Measurements from ENCODE around the gene SIPA1.
"Not testable (repeated sequence)": the region's sequence is repeated elsewhere in the genome, so short reads cannot be mapped to it uniquely, and the experiment has no call there.

The SIPA1 gene

DNA sequence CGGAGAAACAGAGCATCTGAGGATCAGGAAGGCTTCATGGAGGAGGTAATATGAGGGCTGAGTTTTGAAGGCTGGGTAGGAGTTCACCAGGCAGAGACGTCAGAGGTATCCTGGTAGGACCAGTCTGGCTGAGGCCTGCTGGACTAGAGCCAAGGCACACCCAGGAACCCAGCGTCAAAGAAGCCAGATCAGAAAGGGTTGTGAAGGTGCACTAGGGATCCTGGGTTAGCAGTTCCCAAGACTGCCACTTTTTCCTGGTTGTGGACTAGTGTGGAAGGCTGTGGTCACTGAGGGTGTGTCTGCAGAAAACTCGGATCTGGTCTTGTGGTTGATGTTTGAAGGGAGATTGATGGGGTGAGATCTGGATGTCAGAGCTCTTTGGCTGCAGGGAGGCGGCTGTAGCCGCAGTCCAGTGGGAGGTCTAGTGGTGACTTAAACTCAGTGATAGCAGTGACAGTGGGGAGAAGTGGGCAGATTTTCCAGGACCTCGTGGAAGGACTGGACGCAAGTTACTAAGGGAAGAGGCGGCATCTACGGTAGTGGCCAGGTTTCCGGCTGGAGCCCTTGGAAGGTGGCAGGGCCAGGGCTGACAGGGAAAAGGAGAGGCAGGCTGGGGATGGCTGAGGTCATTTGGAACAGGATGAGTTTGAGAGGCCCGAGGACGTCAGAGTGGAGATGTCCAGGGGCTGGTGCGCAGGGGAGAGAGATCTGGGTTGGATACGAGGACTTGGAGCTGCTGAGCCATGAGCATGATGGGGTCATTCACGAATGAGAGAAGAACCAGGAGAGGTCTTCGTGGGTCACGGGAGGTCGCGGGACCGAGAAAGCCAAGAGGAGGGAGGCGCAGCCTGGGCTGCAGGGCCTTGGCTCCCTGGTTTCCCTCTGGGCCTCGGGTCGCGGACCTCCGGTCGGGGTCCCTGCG is 13.9 kb downstream of the SIPA1 start:
- H3K4me1 Mint-ChIP-seq (ENCODE audit: low read depth), result peaks cover 51% of the 10 kb centered on the region
- H3K4me3 Mint-ChIP-seq, result peak overlapping the region; percentile 83
- peaks cover 83% of the 10 kb centered on the region for H3K36me3 Mint-ChIP-seq (ENCODE audit: low read depth)
- H3K27ac Mint-ChIP-seq, result peak overlapping the region; percentile 88
- no peaks in the 10 kb centered on the region for H3K9me3 Mint-ChIP-seq
- DNase-seq, result no peak
- no peaks in the 10 kb centered on the region for H3K27me3 Mint-ChIP-seq

DNA sequence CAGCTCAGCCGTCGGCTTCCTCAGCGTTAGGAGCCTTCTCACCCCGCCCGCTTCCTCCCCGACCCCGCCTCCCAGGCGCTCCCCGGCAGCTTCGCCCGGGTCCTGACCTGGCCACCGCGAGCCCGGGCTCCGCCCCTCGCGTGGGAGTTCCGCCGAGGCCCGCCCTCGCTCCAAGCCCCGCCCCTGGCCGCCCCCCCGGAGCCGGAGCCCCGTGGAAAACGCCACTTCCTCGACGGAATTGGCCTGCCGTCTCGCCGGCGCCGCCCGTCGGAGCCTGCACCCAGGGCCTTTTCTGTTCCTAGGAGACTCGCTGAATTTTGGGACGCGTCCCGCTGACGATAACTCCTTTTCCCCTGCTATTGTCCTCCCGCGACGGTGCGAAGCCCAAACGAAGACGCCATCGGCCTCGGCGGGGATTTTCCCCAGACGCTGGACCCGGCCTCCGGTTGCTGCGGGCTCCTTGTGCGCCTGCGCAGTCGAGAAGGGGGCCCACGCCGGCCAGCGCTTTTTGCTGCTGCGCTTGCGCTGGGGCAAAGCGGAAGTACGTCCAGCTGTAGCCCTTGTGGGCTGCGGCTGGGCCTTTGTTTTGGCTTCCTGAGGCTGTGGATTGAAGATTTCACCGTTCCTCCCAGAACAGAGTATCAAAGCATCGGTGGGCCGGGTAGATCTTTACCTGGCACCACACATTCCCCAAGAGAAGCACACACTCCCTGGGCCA is 14.8 kb downstream of the SIPA1 start:
- Mint-ChIP-seq H3K9me3 (no peaks in the 10 kb centered on the region), H3K27me3 (no peaks in the 10 kb centered on the region), H3K36me3 (ENCODE audit: low read depth) (peaks cover 90% of the 10 kb centered on the region), H3K27ac (peak overlapping the region; percentile 97), H3K4me1 (ENCODE audit: low read depth) (peaks cover 59% of the 10 kb centered on the region), H3K4me3 (peak overlapping the region; percentile 83)
- peak; percentile 99 for DNase-seq

DNA sequence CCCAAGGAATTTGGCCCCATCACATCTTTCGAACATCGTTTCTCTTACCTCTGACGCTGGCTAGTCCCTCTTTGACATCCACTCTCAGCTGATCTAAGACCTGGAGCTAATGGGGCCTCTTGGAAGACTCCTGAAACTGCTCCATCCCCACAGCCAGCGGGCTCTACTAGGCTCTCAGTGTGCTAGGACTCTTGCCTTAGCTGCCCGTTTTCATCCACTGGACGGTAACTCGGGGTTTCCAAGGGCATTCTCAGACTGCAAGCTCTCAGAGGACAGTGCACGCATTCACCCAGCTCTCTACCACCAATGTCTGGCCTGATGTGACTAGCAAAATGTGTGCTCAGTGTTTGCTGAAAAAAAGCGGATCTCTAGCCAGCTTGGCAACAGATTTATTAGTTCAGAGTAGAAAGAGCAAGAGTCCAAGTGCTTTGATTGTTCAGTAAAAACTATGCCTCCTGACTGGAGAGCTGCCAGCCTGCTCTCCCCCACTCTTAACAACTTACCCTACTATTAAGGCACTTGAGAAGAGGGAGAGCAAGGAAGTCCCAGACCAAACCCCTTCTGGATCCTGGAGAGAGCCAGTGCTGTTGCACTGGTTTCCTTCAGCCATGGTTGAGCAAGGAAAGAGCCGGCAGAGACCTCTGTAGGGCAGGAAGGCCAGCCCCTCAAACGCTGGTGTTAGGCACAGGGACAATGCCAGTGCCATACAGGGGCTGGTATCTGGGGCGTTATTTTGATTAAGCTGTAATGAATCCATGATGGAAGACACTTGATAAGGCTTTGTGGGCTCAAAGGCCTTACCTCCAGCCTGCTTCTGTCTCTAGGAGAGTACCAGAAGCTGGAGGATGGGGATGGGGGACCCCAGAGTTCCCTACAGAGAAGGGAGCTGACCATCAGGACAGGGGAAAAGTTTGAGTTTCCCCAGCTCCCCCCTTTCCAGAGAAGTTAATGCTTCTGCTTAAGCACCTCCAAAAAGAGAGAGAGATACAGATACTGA is 15.6 kb downstream of the SIPA1 start:
- no peaks in the 10 kb centered on the region for H3K27me3 Mint-ChIP-seq
- H3K4me3 Mint-ChIP-seq, result peak overlapping the region; percentile 83
- no peak for DNase-seq
- no peaks in the 10 kb centered on the region for H3K9me3 Mint-ChIP-seq
- H3K27ac Mint-ChIP-seq, result peak overlapping the region; percentile 97
- peaks cover 90% of the 10 kb centered on the region for H3K36me3 Mint-ChIP-seq (ENCODE audit: low read depth)
- H3K4me1 Mint-ChIP-seq (ENCODE audit: low read depth), result peaks cover 64% of the 10 kb centered on the region

DNA sequence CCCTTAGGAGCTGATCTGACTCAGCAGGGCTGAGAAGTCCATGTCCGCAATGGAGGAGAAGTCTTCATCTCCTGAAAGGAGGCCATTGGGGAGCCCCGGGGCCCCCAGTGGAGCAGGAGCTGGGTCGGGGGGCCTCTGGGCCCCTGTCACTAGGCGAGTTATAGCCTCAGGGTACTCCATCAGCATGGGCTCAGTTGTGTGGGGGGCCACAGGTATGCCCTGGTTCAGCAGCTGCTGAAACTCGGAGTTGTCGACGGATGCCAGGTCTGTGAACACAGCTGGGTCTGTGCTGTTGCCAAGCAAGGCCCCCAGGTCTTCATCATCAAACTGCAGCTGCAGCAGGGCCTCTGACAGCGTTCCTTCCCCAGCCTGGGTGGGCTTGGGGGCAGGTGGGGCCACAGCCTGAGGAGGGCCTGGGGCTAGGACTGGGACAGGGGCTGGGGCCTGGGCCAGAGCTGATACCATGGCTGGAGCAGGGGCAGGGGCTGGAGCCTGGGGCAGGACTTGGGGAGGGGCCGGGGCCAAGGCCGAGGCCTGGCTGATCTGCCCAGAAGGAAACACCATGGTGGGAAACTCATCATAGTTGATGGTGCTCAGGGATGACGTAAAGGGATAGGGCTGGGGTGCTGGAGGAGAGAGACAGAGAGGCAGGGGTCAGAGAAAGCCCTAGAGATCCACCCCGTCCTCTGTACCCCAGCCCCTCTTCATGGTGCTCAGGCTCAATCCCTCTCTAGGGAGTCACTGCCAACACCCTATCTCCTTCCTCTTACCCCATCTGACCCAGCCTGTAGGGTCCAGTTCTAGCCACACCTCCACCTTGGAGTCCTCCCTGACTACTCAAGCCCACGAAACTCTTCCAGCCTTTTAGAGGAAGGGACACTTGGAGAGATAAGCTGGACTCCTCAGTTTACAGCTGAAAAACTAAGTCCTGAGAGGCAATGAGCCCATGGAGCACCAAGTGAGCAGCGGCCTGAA is 16.8 kb downstream of the SIPA1 start:
- peaks cover 74% of the 10 kb centered on the region for H3K4me1 Mint-ChIP-seq (ENCODE audit: low read depth)
- H3K27ac Mint-ChIP-seq, result peak overlapping the region; percentile 97
- H3K36me3 Mint-ChIP-seq (ENCODE audit: low read depth), result peaks cover 90% of the 10 kb centered on the region
- DNase-seq, result no peak
- no peak overlapping the region for H3K4me3 Mint-ChIP-seq
- H3K9me3 Mint-ChIP-seq, result no peaks in the 10 kb centered on the region
- H3K27me3 Mint-ChIP-seq, result no peaks in the 10 kb centered on the region

DNA sequence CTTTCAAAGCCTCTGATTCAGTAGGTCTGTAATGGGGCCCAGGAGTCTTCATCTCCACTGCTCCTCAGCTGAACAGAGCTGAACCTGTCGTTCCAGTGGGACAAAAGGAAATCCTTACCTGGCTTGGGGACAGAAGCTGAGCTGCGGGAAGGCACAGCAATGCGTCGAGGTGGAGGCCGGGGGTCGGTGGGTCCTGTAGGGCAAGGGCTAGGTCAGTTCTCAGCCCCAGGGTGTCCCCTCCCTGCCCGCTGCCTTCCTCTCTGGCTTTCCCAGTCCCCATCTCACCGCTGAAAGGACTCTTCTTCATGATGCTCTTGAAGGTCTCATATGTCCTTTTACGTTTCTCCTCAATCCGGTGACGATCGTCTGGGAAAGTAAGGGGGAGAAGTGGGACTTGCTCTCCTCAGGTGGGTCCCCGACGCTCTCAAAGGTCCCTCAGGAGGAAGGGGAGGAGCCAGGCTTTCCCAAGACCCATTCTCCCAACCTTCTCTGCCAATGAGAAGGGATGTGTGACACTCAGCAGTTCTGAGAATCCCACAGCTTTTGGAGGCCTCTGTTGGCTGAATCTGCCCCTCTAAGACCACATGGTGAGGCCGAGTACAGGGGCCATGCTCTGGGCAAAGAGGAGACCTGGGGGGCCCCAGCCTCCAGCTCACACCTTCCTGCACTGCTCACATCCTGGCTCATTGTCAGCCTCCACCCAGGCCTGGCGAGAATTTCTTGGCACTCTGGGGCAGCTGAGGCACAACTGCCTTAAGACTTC is 17.9 kb downstream of the SIPA1 start:
- H3K27ac Mint-ChIP-seq, result peak overlapping the region; percentile 87
- H3K9me3 Mint-ChIP-seq, result no peaks in the 10 kb centered on the region
- no peak for DNase-seq
- peaks cover 83% of the 10 kb centered on the region for H3K4me1 Mint-ChIP-seq (ENCODE audit: low read depth)
- peaks cover 89% of the 10 kb centered on the region for H3K36me3 Mint-ChIP-seq (ENCODE audit: low read depth)
- H3K4me3 Mint-ChIP-seq, result no peak overlapping the region
- H3K27me3 Mint-ChIP-seq, result no peaks in the 10 kb centered on the region

DNA sequence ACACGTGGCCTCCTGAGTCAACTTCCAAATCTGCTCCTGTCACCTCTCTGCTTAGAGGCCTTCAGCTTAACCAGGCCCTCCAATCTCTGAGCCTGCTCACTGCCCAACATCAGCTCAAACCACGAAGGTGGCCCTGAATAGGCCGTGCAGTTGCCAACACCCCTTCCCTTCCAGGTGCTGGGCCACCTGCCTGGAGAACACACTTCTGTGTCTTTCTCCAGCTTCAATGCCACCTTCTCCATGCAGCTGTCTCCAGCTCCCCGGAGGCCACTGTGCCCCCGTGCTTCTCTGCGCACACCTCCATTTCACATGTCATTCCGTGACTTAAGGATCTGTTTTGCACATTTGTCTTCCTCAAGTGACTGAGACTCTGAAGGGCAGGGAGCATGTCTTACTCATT is 19.5 kb downstream of the SIPA1 start:
- Mint-ChIP-seq H3K4me3 (no peak overlapping the region), H3K9me3 (no peaks in the 10 kb centered on the region), H3K27me3 (no peaks in the 10 kb centered on the region), H3K4me1 (ENCODE audit: low read depth) (peaks cover 78% of the 10 kb centered on the region), H3K27ac (peak overlapping the region; percentile 87), H3K36me3 (ENCODE audit: low read depth) (peaks cover 91% of the 10 kb centered on the region)
- no peak for DNase-seq

DNA sequence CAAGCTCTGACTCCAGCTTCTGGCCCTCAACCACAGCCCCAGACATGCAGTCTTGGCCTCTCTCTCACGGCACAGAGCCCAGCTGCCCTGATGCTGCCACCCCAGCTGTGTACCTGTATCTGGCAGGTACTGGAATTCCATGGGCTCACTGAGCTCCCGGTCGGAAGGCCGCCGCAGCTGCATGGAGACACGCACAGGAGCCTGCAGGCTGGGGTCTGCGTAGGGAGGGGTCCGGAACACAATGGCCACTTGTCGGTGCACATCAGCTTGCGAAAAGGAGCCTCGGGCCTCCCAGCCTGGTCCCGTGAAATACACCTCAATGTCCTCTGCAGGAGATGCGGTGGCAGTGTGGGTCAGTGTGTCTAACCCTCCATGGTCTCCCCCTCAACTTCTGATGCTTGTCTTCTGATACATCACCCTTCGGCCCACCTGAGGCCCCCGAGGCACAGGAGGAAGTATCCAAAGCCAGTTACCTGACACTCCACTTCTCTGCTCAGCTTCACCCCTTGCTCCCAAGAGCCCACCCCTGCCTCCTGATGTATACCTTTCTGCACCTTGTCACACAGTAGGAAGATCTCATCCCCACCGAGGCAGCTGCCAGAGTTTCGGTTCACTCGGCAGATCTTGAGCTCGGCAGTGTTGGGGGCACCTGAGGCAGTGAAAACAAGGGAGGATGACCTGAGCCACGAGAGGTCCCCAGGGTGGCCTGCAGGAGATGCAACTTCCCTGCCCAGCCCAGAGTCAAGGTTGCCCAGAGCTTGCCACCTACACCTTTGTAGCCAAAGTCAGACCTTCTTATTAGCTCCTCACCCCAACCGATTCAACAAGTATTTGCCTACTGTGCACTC is 20.5 kb downstream of the SIPA1 start:
- Mint-ChIP-seq H3K27me3 (no peaks in the 10 kb centered on the region), H3K9me3 (no peaks in the 10 kb centered on the region), H3K4me3 (no peak overlapping the region), H3K27ac (peak overlapping the region; percentile 87), H3K4me1 (ENCODE audit: low read depth) (peaks cover 70% of the 10 kb centered on the region), H3K36me3 (ENCODE audit: low read depth) (peaks cover 87% of the 10 kb centered on the region)
- no peak for DNase-seq

DNA sequence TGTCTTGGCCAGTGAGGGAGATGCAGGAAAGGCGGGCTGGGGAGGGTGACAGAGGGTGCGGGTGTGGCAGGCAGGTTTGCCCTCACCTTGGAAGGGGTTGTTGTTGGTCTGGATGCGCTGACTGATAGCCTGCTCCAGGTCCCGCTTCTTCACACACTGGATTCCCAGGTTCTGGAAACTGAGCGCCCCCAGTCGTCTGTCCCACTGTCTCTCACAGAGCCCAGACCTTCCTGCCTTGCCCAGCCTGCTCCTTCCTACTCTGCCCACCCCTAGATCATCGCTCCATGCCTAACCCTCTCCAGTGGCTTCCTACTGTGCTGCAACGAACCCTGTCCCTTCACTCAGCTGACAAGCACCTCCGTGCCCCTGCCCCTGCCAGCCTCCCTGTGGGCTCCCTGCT is 22.1 kb downstream of the SIPA1 start:
- H3K27ac Mint-ChIP-seq, result peak overlapping the region; percentile 87
- no peak for DNase-seq
- H3K27me3 Mint-ChIP-seq, result no peaks in the 10 kb centered on the region
- no peaks in the 10 kb centered on the region for H3K9me3 Mint-ChIP-seq
- peaks cover 67% of the 10 kb centered on the region for H3K4me1 Mint-ChIP-seq (ENCODE audit: low read depth)
- peaks cover 73% of the 10 kb centered on the region for H3K36me3 Mint-ChIP-seq (ENCODE audit: low read depth)
- H3K4me3 Mint-ChIP-seq, result peak overlapping the region; percentile 10

DNA sequence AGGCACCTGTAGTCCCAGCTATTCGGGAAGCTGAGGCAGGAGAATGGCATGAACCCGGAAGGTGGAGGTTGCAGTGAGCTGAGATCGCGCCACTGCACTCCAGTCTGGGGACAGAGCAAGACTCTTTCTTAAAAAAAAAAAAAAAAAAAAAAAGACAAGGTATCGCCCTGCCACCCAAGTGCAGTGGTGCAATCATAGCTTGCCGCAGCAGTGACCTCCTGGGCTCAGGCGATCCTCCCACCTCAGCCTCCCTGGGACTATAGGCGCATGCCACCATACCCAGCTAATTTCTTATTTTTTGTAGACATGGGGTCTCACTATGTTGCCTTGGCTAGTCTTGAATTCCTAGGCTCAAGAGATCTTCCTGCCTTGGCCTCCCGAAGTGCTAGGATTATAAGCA is 23.0 kb downstream of the SIPA1 start:
- not testable (repeated sequence) for H3K9me3 Mint-ChIP-seq, H3K27me3 Mint-ChIP-seq, DNase-seq
- peak overlapping the region; percentile 89 for H3K4me3 Mint-ChIP-seq
- H3K36me3 Mint-ChIP-seq (ENCODE audit: low read depth), result peaks cover 65% of the 10 kb centered on the region
- peaks cover 66% of the 10 kb centered on the region for H3K4me1 Mint-ChIP-seq (ENCODE audit: low read depth)
- peak overlapping the region; percentile 92 for H3K27ac Mint-ChIP-seq

DNA sequence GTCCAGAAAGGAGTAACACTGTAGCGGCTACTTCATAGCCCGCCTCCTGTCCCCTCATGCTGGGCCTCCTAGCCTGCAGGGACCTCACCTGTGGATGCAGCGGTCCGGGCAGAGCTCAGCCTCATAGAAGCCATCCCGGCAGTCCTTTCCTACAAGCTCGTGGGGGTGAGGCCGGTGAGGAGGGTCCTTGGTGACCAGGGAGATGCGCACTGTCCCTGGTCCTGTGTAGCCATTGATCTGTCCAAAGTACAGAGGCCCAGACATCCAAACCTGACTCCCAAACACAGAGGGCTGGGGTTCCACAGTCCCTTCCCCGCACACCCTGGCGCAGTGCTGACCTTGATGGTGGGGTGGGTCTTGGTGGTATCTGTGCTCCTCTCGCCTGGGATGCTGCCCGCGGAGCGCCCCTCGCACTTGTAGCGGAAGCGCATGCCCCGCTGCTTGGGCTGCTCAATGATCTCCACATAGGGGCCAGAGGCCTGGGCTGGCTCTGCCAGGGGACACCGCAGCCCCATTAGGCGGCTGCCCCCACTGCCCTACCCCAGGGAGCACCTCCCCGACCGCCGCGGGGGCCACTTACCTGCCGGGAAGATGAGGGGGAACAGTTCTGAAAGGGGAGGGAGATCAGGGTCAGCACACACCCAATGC is 23.8 kb downstream of the SIPA1 start:
- peaks cover 56% of the 10 kb centered on the region for H3K36me3 Mint-ChIP-seq (ENCODE audit: low read depth)
- H3K27me3 Mint-ChIP-seq, result no peaks in the 10 kb centered on the region
- H3K27ac Mint-ChIP-seq, result peak overlapping the region; percentile 92
- H3K9me3 Mint-ChIP-seq, result no peaks in the 10 kb centered on the region
- peaks cover 62% of the 10 kb centered on the region for H3K4me1 Mint-ChIP-seq (ENCODE audit: low read depth)
- no peak for DNase-seq
- peak overlapping the region; percentile 89 for H3K4me3 Mint-ChIP-seq

DNA sequence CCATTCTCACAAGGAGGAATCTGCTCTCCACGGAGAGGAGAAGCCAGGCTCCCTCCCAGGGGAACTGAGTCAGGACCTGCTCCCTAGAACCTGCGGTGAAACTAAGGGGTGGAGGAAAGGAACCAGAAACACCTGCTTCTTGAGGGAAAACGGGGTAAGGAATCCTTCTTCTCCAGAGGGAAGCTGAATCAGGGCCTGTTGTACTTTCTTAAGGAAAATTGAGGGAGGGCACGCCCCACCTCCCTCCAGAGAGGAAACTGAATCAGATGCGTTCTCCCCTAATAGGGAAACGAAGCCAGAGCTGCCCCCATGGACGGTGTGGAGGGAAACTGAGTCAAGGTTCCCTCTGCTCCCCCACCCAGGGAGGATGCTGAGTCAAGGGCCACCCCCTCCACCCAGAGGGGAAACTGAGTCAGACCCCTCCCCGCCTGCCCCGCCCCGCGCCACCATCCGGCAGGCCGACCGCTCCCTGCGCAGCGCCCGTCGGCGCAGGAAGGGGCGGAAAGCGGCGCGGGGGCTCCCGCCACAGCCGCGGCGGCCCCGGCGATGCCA is 24.4 kb downstream of the SIPA1 start:
- H3K9me3 Mint-ChIP-seq, result no peaks in the 10 kb centered on the region
- H3K27ac Mint-ChIP-seq, result peak overlapping the region; percentile 92
- H3K4me3 Mint-ChIP-seq, result peak overlapping the region; percentile 89
- no peak for DNase-seq
- peaks cover 56% of the 10 kb centered on the region for H3K4me1 Mint-ChIP-seq (ENCODE audit: low read depth)
- H3K27me3 Mint-ChIP-seq, result no peaks in the 10 kb centered on the region
- H3K36me3 Mint-ChIP-seq (ENCODE audit: low read depth), result peaks cover 50% of the 10 kb centered on the region
